CD4-positive, alpha-beta T cell treated with Interferon gamma for 1 hour (primary cell): ENCODE results near the gene TANC1.
A peak's percentile ranks its signal among the peaks of the same experiment; 100 is the strongest.

ENCODE experiments used
- DNase-seq: peaks from one replicate; pipeline ENCODE4 v3.0.0-alpha.2; 2020

TANC1 gene

GRCh38 chr2:158968396-158969161 is at the start of gene TANC1:
TSS of gene TANC1 (plus strand) at chr2:158968640. CDS start at chr2:159065911, 97,271 bp downstream.
- DNase-seq: peak; percentile 50

GRCh38 chr2:158921599-158922408 is 46.6 kb upstream of the TANC1 start:
- no peak for DNase-seq

GRCh38 chr2:158922601-158923000 is 45.8 kb upstream of the TANC1 start:
- DNase-seq: no peak

GRCh38 chr2:158923180-158923594 is 45.3 kb upstream of the TANC1 start:
- no peak for DNase-seq

GRCh38 chr2:158923641-158924040 is 44.8 kb upstream of the TANC1 start:
- no peak for DNase-seq

- no peak for DNase-seq
These were observed 41.9 kb upstream of the TANC1 start for GRCh38 chr2:158926478-158926948.

GRCh38 chr2:158928515-158928914 is 39.9 kb upstream of the TANC1 start:
- DNase-seq: no peak

- DNase-seq: no peak
These were observed 39.5 kb upstream of the TANC1 start for GRCh38 chr2:158928965-158929364.

- DNase-seq: no peak
These were observed 36.9 kb upstream of the TANC1 start for GRCh38 chr2:158931572-158931971.

- no peak for DNase-seq
These were observed 36.3 kb upstream of the TANC1 start for GRCh38 chr2:158932131-158932645.

- no peak for DNase-seq
These were observed 34.3 kb upstream of the TANC1 start for GRCh38 chr2:158934170-158934569.

- no peak for DNase-seq
These were observed 32.8 kb upstream of the TANC1 start for GRCh38 chr2:158935617-158936016.

GRCh38 chr2:158936978-158937377 is 31.5 kb upstream of the TANC1 start:
- no peak for DNase-seq

- DNase-seq: no peak
These were observed 28.1 kb upstream of the TANC1 start for GRCh38 chr2:158940356-158940755.

- DNase-seq: no peak
These were observed 24.5 kb upstream of the TANC1 start for GRCh38 chr2:158943973-158944372.

- no peak for DNase-seq
These were observed 19.3 kb upstream of the TANC1 start for GRCh38 chr2:158948964-158949699.

- DNase-seq: no peak
These were observed 15.0 kb upstream of the TANC1 start for GRCh38 chr2:158953454-158953853.

- DNase-seq: no peak
These were observed 14.3 kb upstream of the TANC1 start for GRCh38 chr2:158953926-158954763.

- no peak for DNase-seq
These were observed 12.5 kb upstream of the TANC1 start for GRCh38 chr2:158955842-158956365.

- no peak for DNase-seq
These were observed 10.1 kb upstream of the TANC1 start for GRCh38 chr2:158958365-158958764.

- no peak for DNase-seq
These were observed 8.2 kb upstream of the TANC1 start for GRCh38 chr2:158960193-158960592.

GRCh38 chr2:158962074-158962473 is 6.4 kb upstream of the TANC1 start:
- DNase-seq: no peak
